Bronchial epithelial cell (primary cell): ENCODE measurements around the gene RPTOR. TPM values are rescaled to one million over a fixed set of nuclear protein-coding genes. Genes with fewer than 3 reads are reported as not detected.

Experiments used
- DNase-seq: peaks from one replicate; pipeline ENCODE4 v3.0.0-alpha.2; 2010; ENCODE audit warnings: low read depth
- FAIRE-seq: peaks from 2 replicates; lab custom pipeline; 2011; peaks lifted over from hg19 to GRCh38; lab: Jason Lieb, UNC
- H3K27me3 ChIP-seq: 2 replicates; pipeline ENCODE4 v1.5.1; 2011; ENCODE audit warnings: low read length; ENCODE audit not compliant: control insufficient read depth, insufficient read depth
- H3K36me3 ChIP-seq: 2 replicates; pipeline ENCODE4 v1.5.1; 2011; ENCODE audit warnings: low read length; ENCODE audit not compliant: control insufficient read depth, insufficient read depth
- H3K4me3 ChIP-seq: 2 replicates; pipeline ENCODE4 v1.5.1; 2011; ENCODE audit warnings: mild to moderate bottlenecking, low read depth, low read length, control low read depth
- total RNA-seq: library from RNA; depleted of rRNA; stranded (reverse); fragments of >200 nt; gene quantifications from 2 replicates; pipeline ENCODE4 v1.2.1, GENCODE V29; 2014
- TF ChIP-seq, protein P1 (sequence below): IDR thresholded peaks from 2 replicates; pipeline ENCODE4 v1.5.1; 2011; ENCODE audit warnings: mild to moderate bottlenecking, moderate library complexity, low read length, control low read depth, inconsistent platforms; ENCODE audit not compliant: insufficient read depth, severe bottlenecking

Gene RPTOR
- total RNA-seq, 1 donor from 2014 or later, result 14.0 TPM

DNA sequence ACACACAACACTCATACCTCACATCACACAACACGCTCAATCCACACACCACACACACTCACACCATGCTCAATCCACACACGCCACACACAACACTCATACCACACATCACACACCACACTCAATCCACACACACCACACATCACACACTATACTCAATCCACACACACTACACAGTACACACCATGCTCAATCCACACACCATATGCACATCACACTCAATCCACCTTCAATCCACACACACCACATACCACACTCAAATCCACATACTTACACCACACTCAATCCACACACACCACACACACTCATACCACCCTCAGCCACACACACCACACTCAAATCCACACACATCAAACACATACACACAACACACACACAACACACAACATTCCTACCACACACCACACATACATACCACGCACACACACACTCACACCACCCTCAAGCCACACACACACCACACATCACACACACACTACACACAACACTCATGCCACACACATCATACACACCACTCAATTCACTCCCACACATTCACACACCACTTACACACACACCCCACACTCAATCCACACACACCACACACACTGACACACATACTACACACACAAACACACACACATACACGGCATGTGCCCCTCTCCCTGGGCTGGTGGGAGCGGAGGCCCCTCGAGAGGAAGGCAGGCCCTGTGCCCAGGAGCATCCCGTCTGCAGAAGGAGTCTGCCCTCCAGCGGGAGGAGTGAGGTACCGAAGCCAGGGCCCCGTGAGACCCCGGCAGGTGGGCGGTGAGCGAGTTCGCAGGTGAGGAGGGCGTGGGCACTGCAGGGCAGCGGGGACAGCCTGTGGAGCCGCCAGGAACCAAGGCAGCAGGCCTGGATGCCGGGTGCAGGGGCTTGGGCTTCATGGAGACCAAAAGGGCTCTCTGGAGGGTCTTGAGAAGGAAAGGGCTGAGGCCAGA is 33.1 kb upstream of the RPTOR start:
- no peak overlapping the region for H3K4me3 ChIP-seq
- H3K36me3 ChIP-seq, result no peaks in the 10 kb centered on the region
- FAIRE-seq, result peak; percentile 98
- no peaks in the 10 kb centered on the region for H3K27me3 ChIP-seq
- TF ChIP-seq, protein P1, sequence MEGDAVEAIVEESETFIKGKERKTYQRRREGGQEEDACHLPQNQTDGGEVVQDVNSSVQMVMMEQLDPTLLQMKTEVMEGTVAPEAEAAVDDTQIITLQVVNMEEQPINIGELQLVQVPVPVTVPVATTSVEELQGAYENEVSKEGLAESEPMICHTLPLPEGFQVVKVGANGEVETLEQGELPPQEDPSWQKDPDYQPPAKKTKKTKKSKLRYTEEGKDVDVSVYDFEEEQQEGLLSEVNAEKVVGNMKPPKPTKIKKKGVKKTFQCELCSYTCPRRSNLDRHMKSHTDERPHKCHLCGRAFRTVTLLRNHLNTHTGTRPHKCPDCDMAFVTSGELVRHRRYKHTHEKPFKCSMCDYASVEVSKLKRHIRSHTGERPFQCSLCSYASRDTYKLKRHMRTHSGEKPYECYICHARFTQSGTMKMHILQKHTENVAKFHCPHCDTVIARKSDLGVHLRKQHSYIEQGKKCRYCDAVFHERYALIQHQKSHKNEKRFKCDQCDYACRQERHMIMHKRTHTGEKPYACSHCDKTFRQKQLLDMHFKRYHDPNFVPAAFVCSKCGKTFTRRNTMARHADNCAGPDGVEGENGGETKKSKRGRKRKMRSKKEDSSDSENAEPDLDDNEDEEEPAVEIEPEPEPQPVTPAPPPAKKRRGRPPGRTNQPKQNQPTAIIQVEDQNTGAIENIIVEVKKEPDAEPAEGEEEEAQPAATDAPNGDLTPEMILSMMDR, result no peak
- DNase-seq, result no peak

DNA sequence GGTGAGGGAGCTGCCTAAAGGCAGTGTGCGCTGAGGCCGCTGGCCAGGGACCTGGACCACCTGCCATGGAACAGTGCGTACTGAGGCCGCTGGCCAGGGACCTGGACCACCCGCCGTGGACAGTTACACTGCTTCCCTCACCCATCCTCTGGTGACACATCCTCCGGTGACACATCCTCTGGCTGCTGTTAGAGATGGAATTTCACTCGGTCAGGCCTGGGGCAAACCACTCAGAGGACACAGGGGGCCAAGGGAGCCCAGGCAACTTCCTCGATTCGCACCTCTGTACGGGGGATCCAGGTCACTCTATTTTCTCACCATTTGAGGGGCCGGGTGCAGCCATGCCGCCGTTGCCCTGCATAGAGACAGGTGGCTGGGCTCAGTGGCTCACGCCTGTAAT is 32.4 kb upstream of the RPTOR start:
- no peak for FAIRE-seq
- no peak for DNase-seq
- no peaks in the 10 kb centered on the region for H3K27me3 ChIP-seq

DNA sequence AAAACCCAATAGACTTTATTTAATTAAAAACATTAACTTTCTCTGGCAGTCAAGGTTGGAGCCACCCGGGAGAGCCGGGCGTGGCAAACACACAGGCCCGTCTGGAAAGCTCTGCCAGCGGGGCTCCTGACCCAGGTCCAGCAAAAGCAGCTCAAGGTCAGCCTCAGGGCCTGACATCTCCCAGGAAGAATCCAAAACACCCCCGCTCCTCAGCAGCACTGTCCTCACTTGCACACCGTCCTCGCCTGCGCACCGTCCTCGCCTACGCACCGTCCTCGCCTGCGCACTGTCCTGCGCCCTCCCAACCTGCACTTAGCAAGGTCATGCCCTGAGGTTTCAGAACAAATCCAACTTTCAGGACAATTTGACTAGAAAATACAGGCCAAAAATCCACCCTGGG is 31.4 kb upstream of the RPTOR start:
- FAIRE-seq, result no peak
- no peaks in the 10 kb centered on the region for H3K36me3 ChIP-seq
- TF ChIP-seq, protein P1, result no peak
- no peak overlapping the region for H3K4me3 ChIP-seq
- no peak for DNase-seq
- no peaks in the 10 kb centered on the region for H3K27me3 ChIP-seq

More for the DNA sequence above, 32.4 kb upstream of the RPTOR start:
- Histone ChIP-seq H3K4me3 (no peak overlapping the region), H3K36me3 (no peaks in the 10 kb centered on the region)
- TF ChIP-seq, protein P1, result no peak

DNA sequence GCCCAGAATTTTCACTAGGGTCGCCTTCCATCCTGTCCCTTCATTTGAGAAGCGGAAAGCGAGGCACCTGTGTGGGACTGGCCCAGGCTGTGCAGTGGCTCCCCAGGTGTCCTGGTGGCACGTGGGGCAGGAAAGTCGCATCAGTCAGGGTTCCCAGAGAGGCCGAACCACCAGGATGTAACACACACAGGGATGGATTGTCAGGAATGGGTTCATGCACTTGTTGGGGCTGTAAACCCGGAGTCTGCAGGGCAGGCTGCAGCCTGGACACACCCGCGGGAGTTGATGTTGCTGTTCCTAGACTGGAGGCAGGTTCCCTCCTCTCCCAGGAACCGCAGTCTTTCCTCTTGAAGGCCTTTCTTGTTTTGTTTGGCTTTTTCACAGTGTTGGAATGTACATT is 30.7 kb upstream of the RPTOR start:
- DNase-seq (no peak), FAIRE-seq (no peak)
- Histone ChIP-seq H3K4me3 (no peak overlapping the region), H3K36me3 (no peaks in the 10 kb centered on the region), H3K27me3 (no peaks in the 10 kb centered on the region)
- TF ChIP-seq, protein P1, result no peak

DNA sequence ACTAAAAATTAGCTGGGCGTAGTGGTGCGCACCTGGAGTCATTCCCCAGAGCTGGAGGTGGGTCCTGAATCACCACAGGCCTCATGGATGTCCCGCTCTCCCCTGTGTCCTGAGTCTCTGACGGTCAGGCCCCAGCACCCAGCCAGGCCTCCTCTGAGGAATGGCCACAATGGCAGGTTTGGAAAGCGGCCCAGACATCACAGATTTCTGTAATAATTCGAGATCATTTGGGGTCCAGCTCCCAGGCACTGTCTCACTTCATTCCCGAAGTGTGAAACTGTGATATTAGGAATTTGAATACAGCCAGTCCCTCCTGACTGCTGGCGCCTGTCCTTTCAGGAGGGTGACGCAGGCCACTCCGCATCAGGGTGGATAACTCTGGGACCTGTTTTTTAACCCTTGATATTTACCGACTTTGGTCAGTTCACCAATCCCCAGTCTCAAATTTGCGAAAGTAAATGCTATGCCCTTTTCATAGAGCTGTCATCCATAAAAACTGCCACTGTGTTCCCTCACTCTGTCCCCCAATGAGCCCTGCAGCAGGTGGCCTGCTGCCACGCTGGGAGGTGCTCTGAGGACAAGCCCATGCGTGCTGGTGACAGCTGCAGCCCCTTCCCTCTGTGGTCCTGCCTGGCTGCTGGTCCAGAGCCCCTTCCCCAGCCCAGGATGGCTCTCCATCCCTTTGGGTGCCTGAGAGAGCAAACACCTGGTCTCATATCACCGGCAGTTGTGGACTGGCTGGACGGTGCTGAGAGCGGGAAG is 28.3 kb upstream of the RPTOR start:
- no peak for FAIRE-seq
- no peaks in the 10 kb centered on the region for H3K36me3 ChIP-seq
- no peak for DNase-seq
- TF ChIP-seq, protein P1, result no peak
- H3K27me3 ChIP-seq, result no peaks in the 10 kb centered on the region
- no peak overlapping the region for H3K4me3 ChIP-seq
